ENCODE data around the gene PCDHGA5. TPM values are rescaled to one million over a fixed set of nuclear protein-coding genes. Genes with fewer than 3 reads are reported as not detected.
"Not testable (repeated sequence)": the region's sequence is repeated elsewhere in the genome, so short reads cannot be mapped to it uniquely, and the experiment has no call there.

PCDHGA5 gene
- total RNA-seq, 1 experiment from 2014 or later = 0.42 TPM

- Mint-ChIP-seq H3K4me3 (ENCODE audit: unreplicated experiment) (no peak within 1 kb of the TSS), H3K9me3 (ENCODE audit: unreplicated experiment) (peaks cover 31% of the 10 kb centered on the region), H3K27ac (ENCODE audit: low read depth, unreplicated experiment) (no peak within 1 kb of the TSS), H3K36me3 (ENCODE audit: insufficient read depth, unreplicated experiment) (peaks cover 5% of the 10 kb centered on the region), H3K4me1 (ENCODE audit: insufficient read depth, unreplicated experiment) (no peaks in the 10 kb centered on the region), H3K27me3 (ENCODE audit: insufficient read depth, unreplicated experiment) (no peaks in the 10 kb centered on the region)
- POLR2A ChIA-PET = interaction anchor here (1.1 kb wide), 1 partner anchor 122 kb away, joined by 3 read pairs; no protein-coding TSS in a partner anchor
- TF ChIP-seq CTCF (IDR thresholded peaks at IDR 0.05; ENCODE audit: unreplicated experiment) = no peak
- no TSS peak for BruUV-seq (replicated peaks)
- DNase-seq (ENCODE audit: unreplicated experiment) = peak; percentile 43
- intact Hi-C loops (cut with micrococcal nuclease) = no loop called here
- CTCF ChIA-PET = interaction anchor here (0.6 to 1.1 kb wide), 5 partner anchors 31 to 211 kb away, joined by 3 to 7 read pairs (median 3); no protein-coding TSS in a partner anchor
Measured at GRCh38 chr5:141402553-141403243, 38.7 kb downstream of the PCDHGA5 start, which contains the start of gene PCDHGA9. Gene PCDHGA9 (plus strand): TSS chr5:141402778. CDS start chr5:141402953, 175 bp downstream.

- H3K9me3 Mint-ChIP-seq (ENCODE audit: unreplicated experiment) = peaks cover 35% of the 10 kb centered on the region
- DNase-seq (ENCODE audit: unreplicated experiment) = no peak
- POLR2A ChIA-PET = interaction anchor here (1.1 kb wide), 1 partner anchor 121 kb away, joined by 3 read pairs; no protein-coding TSS in a partner anchor
Measured at GRCh38 chr5:141403387-141403786, 39.4 kb downstream of the PCDHGA5 start.

GRCh38 chr5:141407790-141408505 is 44.0 kb downstream of the PCDHGA5 start, which contains the start of gene PCDHGB6:
Gene PCDHGB6 (plus strand): TSS chr5:141408021. CDS start chr5:141408203, 182 bp downstream.
- POLR2A ChIA-PET; BruUV-seq (replicated peaks); intact Hi-C loops (cut with micrococcal nuclease); DNase-seq (ENCODE audit: unreplicated experiment); H3K4me1 Mint-ChIP-seq (ENCODE audit: insufficient read depth, unreplicated experiment); H3K4me3 Mint-ChIP-seq (ENCODE audit: unreplicated experiment); H3K27ac Mint-ChIP-seq (ENCODE audit: low read depth, unreplicated experiment); H3K36me3 Mint-ChIP-seq (ENCODE audit: insufficient read depth, unreplicated experiment); H3K27me3 Mint-ChIP-seq (ENCODE audit: insufficient read depth, unreplicated experiment): not testable (repeated sequence)
- CTCF ChIA-PET = interaction anchor here (0.6 to 1.2 kb wide), 3 partner anchors 11 to 1299 kb away, joined by 3 read pairs; no protein-coding TSS in a partner anchor
- peak; percentile 23 for TF ChIP-seq CTCF (IDR thresholded peaks at IDR 0.05; ENCODE audit: unreplicated experiment)
- peaks cover 32% of the 10 kb centered on the region for H3K9me3 Mint-ChIP-seq (ENCODE audit: unreplicated experiment)

More at GRCh38 chr5:141403387-141403786, 39.4 kb downstream of the PCDHGA5 start:
- no peak overlapping the region for H3K27ac Mint-ChIP-seq (ENCODE audit: low read depth, unreplicated experiment)
- H3K27me3 Mint-ChIP-seq (ENCODE audit: insufficient read depth, unreplicated experiment) = no peaks in the 10 kb centered on the region
- BruUV-seq (replicated peaks) = no TSS peak
- H3K36me3 Mint-ChIP-seq (ENCODE audit: insufficient read depth, unreplicated experiment) = peaks cover 5% of the 10 kb centered on the region
- intact Hi-C loops (cut with micrococcal nuclease) = no loop called here
- no peak overlapping the region for H3K4me3 Mint-ChIP-seq (ENCODE audit: unreplicated experiment)
- CTCF ChIA-PET = interaction anchor here (0.6 to 1.1 kb wide), 6 partner anchors 11 to 212 kb away, joined by 3 to 7 read pairs (median 4); no protein-coding TSS in a partner anchor
- no peaks in the 10 kb centered on the region for H3K4me1 Mint-ChIP-seq (ENCODE audit: insufficient read depth, unreplicated experiment)
- no peak for TF ChIP-seq CTCF (IDR thresholded peaks at IDR 0.05; ENCODE audit: unreplicated experiment)
